Measurements from ENCODE around the gene USP3.

Gene USP3

DNA sequence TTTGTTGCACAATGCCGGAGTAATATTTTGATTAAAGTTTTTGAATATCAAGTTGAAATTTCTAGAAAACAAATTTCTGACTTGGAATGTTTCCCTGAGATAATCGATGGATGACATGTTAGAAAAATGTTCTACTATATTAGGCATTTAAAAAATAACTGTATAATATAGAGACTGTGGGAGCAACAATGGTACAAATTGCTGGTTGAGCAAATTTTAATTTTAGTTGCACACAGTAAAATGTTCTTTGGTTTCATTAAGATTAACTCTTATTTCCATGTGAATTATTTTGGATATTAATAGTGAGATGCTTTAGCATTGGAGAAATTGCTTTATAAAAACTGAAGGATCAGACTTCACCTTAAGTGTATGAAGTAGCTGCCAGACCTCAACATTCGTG lies 9.3 kb downstream of the USP3 start:
- no peak for ATAC-seq
- TF ChIP-seq ISL1 (CRISPR knock-in tag; IDR thresholded peaks at IDR 0.05) (no peak), BACH2 (CRISPR knock-in tag; IDR thresholded peaks at IDR 0.05; ENCODE audit: borderline replicate concordance) (no peak), ZNF565 (CRISPR knock-in tag; conservative IDR thresholded peaks at IDR 0.05; ENCODE audit: low read depth) (no peak), SNAI2 (CRISPR knock-in tag; IDR thresholded peaks at IDR 0.05) (no peak), PPARA (CRISPR knock-in tag; IDR thresholded peaks at IDR 0.05; ENCODE audit: borderline replicate concordance) (no peak), TOX (CRISPR knock-in tag; IDR thresholded peaks at IDR 0.05; ENCODE audit: borderline replicate concordance) (no peak), ZC3H10 (CRISPR knock-in tag; IDR thresholded peaks at IDR 0.05) (no peak), CSDC2 (CRISPR knock-in tag; IDR thresholded peaks at IDR 0.05) (no peak), TCF4 (CRISPR knock-in tag; IDR thresholded peaks at IDR 0.05; ENCODE audit: borderline replicate concordance) (no peak), RARB (CRISPR knock-in tag; IDR thresholded peaks at IDR 0.05) (no peak), OSR1 (CRISPR knock-in tag; IDR thresholded peaks at IDR 0.05) (no peak), ZNF70 (CRISPR knock-in tag; IDR thresholded peaks at IDR 0.05) (no peak), GLIS3 (CRISPR knock-in tag; IDR thresholded peaks at IDR 0.05) (no peak), ARNTL (CRISPR knock-in tag; IDR thresholded peaks at IDR 0.05; ENCODE audit: borderline replicate concordance, low read depth) (no peak)
- TF ChIP-seq, protein P1, sequence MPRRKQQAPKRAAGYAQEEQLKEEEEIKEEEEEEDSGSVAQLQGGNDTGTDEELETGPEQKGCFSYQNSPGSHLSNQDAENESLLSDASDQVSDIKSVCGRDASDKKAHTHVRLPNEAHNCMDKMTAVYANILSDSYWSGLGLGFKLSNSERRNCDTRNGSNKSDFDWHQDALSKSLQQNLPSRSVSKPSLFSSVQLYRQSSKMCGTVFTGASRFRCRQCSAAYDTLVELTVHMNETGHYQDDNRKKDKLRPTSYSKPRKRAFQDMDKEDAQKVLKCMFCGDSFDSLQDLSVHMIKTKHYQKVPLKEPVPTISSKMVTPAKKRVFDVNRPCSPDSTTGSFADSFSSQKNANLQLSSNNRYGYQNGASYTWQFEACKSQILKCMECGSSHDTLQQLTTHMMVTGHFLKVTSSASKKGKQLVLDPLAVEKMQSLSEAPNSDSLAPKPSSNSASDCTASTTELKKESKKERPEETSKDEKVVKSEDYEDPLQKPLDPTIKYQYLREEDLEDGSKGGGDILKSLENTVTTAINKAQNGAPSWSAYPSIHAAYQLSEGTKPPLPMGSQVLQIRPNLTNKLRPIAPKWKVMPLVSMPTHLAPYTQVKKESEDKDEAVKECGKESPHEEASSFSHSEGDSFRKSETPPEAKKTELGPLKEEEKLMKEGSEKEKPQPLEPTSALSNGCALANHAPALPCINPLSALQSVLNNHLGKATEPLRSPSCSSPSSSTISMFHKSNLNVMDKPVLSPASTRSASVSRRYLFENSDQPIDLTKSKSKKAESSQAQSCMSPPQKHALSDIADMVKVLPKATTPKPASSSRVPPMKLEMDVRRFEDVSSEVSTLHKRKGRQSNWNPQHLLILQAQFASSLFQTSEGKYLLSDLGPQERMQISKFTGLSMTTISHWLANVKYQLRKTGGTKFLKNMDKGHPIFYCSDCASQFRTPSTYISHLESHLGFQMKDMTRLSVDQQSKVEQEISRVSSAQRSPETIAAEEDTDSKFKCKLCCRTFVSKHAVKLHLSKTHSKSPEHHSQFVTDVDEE (CRISPR knock-in tag; IDR thresholded peaks at IDR 0.05) = no peak
- TF ChIP-seq, protein P2, sequence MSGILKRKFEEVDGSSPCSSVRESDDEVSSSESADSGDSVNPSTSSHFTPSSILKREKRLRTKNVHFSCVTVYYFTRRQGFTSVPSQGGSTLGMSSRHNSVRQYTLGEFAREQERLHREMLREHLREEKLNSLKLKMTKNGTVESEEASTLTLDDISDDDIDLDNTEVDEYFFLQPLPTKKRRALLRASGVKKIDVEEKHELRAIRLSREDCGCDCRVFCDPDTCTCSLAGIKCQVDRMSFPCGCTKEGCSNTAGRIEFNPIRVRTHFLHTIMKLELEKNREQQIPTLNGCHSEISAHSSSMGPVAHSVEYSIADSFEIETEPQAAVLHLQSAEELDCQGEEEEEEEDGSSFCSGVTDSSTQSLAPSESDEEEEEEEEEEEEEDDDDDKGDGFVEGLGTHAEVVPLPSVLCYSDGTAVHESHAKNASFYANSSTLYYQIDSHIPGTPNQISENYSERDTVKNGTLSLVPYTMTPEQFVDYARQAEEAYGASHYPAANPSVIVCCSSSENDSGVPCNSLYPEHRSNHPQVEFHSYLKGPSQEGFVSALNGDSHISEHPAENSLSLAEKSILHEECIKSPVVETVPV (CRISPR knock-in tag; IDR thresholded peaks at IDR 0.05) = no peak
- TF ChIP-seq, protein P3, sequence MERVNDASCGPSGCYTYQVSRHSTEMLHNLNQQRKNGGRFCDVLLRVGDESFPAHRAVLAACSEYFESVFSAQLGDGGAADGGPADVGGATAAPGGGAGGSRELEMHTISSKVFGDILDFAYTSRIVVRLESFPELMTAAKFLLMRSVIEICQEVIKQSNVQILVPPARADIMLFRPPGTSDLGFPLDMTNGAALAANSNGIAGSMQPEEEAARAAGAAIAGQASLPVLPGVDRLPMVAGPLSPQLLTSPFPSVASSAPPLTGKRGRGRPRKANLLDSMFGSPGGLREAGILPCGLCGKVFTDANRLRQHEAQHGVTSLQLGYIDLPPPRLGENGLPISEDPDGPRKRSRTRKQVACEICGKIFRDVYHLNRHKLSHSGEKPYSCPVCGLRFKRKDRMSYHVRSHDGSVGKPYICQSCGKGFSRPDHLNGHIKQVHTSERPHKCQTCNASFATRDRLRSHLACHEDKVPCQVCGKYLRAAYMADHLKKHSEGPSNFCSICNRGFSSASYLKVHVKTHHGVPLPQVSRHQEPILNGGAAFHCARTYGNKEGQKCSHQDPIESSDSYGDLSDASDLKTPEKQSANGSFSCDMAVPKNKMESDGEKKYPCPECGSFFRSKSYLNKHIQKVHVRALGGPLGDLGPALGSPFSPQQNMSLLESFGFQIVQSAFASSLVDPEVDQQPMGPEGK (CRISPR knock-in tag; IDR thresholded peaks at IDR 0.05; ENCODE audit: borderline replicate concordance) = no peak
- TF ChIP-seq, protein P4, sequence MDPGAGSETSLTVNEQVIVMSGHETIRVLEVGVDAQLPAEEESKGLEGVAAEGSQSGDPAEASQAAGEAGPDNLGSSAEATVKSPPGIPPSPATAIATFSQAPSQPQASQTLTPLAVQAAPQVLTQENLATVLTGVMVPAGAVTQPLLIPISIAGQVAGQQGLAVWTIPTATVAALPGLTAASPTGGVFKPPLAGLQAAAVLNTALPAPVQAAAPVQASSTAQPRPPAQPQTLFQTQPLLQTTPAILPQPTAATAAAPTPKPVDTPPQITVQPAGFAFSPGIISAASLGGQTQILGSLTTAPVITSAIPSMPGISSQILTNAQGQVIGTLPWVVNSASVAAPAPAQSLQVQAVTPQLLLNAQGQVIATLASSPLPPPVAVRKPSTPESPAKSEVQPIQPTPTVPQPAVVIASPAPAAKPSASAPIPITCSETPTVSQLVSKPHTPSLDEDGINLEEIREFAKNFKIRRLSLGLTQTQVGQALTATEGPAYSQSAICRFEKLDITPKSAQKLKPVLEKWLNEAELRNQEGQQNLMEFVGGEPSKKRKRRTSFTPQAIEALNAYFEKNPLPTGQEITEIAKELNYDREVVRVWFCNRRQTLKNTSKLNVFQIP (CRISPR knock-in tag; IDR thresholded peaks at IDR 0.05; ENCODE audit: borderline replicate concordance, low read depth) = no peak
- TF ChIP-seq, protein P5, sequence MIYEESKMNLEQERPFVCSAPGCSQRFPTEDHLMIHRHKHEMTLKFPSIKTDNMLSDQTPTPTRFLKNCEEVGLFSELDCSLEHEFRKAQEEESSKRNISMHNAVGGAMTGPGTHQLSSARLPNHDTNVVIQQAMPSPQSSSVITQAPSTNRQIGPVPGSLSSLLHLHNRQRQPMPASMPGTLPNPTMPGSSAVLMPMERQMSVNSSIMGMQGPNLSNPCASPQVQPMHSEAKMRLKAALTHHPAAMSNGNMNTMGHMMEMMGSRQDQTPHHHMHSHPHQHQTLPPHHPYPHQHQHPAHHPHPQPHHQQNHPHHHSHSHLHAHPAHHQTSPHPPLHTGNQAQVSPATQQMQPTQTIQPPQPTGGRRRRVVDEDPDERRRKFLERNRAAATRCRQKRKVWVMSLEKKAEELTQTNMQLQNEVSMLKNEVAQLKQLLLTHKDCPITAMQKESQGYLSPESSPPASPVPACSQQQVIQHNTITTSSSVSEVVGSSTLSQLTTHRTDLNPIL (CRISPR knock-in tag; IDR thresholded peaks at IDR 0.05; ENCODE audit: low read depth) = no peak

- no peak for TF ChIP-seq ZFP3 (CRISPR knock-in tag; IDR thresholded peaks at IDR 0.05)
- ATAC-seq = no peak
Observed at GRCh38 chr15:63514531-63514943, 10.1 kb downstream of the USP3 start.

DNA sequence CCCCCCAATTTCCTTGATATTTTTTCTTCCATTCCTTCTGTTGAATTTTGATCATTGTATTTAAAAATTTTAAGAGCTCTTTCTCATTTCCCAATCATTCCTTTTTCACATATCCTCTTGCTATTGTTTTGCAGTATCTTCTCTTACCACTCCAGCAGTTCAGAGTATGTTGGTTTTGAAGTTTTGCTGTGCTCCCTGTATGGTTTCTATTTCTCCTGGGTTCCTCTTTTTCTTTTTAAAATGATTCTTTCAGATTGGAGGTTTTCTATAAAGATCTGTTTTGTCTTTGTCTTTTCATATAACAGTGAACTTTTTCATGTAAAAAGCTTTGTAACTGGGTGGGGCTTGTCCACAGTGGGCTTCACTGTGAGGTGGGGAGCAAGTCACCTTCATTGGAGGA lies 12.8 kb downstream of the USP3 start:
- no peak for ATAC-seq
- no peak for TF ChIP-seq ZNF565 (CRISPR knock-in tag; conservative IDR thresholded peaks at IDR 0.05; ENCODE audit: low read depth)
- TF ChIP-seq, protein P1 (CRISPR knock-in tag; IDR thresholded peaks at IDR 0.05) = no peak
- no peak for TF ChIP-seq ZC3H10 (CRISPR knock-in tag; IDR thresholded peaks at IDR 0.05)
- TF ChIP-seq ARNTL (CRISPR knock-in tag; IDR thresholded peaks at IDR 0.05; ENCODE audit: borderline replicate concordance, low read depth) = no peak
- no peak for TF ChIP-seq ESRRG (CRISPR knock-in tag; IDR thresholded peaks at IDR 0.05)
- TF ChIP-seq TOX (CRISPR knock-in tag; IDR thresholded peaks at IDR 0.05; ENCODE audit: borderline replicate concordance) = no peak
- TF ChIP-seq, protein P5 (CRISPR knock-in tag; IDR thresholded peaks at IDR 0.05; ENCODE audit: low read depth) = no peak
- no peak for TF ChIP-seq ZNF8 (CRISPR knock-in tag; IDR thresholded peaks at IDR 0.05)
- TF ChIP-seq ZNF70 (CRISPR knock-in tag; IDR thresholded peaks at IDR 0.05) = no peak
- TF ChIP-seq, protein P4 (CRISPR knock-in tag; IDR thresholded peaks at IDR 0.05; ENCODE audit: borderline replicate concordance, low read depth) = no peak
- no peak for TF ChIP-seq PPARA (CRISPR knock-in tag; IDR thresholded peaks at IDR 0.05; ENCODE audit: borderline replicate concordance)

All from SK-N-SH treated with all-trans-retinoic acid at 6 μM for 48 hours (cell line).